H1 (cell line): ENCODE data around the gene SPINK5. TPM values are rescaled to one million over a fixed set of nuclear protein-coding genes. Genes with fewer than 3 reads are reported as not detected.

Experiments
- BCL11A ChIP-seq, 2 experiments: IDR thresholded peaks; one replicate each; pipeline ENCODE4 v1.6.1; 2011; ENCODE audit warnings: low read depth in 2 of 2, low read length in 2 of 2, mild to moderate bottlenecking in 2 of 2
- CHD7 ChIP-seq: fragments of 300-600 bp; sonication (generic); IDR thresholded peaks from 2 replicates; pipeline ENCODE4 v1.7.1; 2012; ENCODE audit warnings: low read length, moderate library complexity, mild to moderate bottlenecking, inconsistent platforms; ENCODE audit not compliant: insufficient replicate concordance
- CTCF ChIP-seq, 3 experiments: IDR thresholded peaks; 1 replicate in 2 of 3; 2 replicates in 1 of 3; pipeline versions ENCODE4 v1.5.1 to v1.6.1; 2011; ENCODE audit warnings: low read length in 3 of 3, mild to moderate bottlenecking in 3 of 3, inconsistent platforms in 2 of 3, low read depth in 1 of 3, moderate library complexity in 1 of 3; ENCODE audit not compliant: insufficient read depth in 1 of 3; ENCODE audit errors: control extremely low read depth in 1 of 3
- polyA plus RNA-seq, 7 experiments: library from polyadenylated mRNA; depleted of rRNA in 3 of 7; stranded (reverse) in 5 of 7; unstranded in 2 of 7; fragments of >200 nt in 5 of 7; fragments of 200-250 nt in 2 of 7; gene quantifications; 1 replicate in 5 of 7; 2 replicates in 1 of 7; 4 replicates in 1 of 7; pipeline versions ENCODE4 v1.2.1 to v1.2.3, GENCODE V29; 2011 to 2013; ENCODE audit warnings: missing spikeins in 2 of 7, mixed read lengths in 2 of 7
- total RNA-seq: library from RNA; stranded (reverse); fragmentation: NEBNext Ultra II Directional; extraction: Animal tissue kit (Norgen Biotek cat#: 25700); gene quantifications from 2 replicates; pipeline ENCODE4 v1.2.1, GENCODE V29; 2021

Gene SPINK5
- total and polyA plus RNA-seq, 2 of the 8 experiments (the other 6 are each of a cell fraction or from before 2014, with no cell fraction given) = 1.4 to 2.2 TPM

DNA sequence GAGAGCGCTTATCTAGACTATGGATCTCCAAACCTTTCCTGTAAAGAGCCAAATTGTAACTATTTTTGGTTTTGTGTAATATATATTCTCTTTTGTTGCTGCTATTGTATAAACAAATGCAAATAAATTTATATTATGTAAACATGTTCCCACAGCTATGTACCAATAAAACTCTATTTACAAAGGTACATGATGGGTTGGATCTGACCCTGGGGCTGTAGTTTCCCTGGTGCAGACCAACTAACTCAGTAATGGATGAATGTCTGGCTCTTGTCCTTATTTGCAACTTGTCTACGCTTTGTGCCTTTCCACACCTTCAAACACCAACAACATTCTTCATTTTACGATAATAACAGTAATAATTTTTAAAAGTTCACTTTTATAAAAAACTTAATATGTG is 77.1 kb downstream of the SPINK5 start (continued):
- TF ChIP-seq CHD7 (no peak), CTCF (IDR thresholded peaks at IDR 0.05; ENCODE audit: control extremely low read depth in 1 of 3, insufficient read depth in 1 of 3, low read depth in 1 of 3, low read length in 3 of 3) (no peak), BCL11A (IDR thresholded peaks at IDR 0.05; ENCODE audit: low read depth in 2 of 2, low read length in 2 of 2) (no peak)
- TF ChIP-seq, all 59 proteins: peak for 0
